Measurements from ENCODE around the gene NPSR1.

Gene NPSR1

DNA sequence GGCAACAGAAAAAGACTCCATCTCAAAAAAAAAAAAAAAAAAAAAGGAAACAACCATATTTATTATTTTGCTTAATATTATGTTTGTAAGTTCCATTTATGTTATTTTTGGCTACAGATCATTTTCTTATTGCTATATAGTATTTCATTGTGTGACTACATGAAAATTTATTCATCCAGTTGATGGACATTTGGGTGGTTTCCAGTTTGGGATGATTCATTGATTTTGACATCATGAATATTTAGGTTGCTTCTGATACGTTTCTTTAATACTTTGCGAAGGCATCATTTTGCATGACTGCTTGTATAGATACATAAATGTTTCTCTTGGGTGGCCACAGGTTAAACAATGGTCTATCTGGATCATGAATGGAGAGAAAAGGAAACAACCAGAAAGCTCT, 2.0 kb upstream of the NPSR1 start:
- H2AFZ ChIP-seq = no peak overlapping the region
- TF ChIP-seq, protein P1, sequence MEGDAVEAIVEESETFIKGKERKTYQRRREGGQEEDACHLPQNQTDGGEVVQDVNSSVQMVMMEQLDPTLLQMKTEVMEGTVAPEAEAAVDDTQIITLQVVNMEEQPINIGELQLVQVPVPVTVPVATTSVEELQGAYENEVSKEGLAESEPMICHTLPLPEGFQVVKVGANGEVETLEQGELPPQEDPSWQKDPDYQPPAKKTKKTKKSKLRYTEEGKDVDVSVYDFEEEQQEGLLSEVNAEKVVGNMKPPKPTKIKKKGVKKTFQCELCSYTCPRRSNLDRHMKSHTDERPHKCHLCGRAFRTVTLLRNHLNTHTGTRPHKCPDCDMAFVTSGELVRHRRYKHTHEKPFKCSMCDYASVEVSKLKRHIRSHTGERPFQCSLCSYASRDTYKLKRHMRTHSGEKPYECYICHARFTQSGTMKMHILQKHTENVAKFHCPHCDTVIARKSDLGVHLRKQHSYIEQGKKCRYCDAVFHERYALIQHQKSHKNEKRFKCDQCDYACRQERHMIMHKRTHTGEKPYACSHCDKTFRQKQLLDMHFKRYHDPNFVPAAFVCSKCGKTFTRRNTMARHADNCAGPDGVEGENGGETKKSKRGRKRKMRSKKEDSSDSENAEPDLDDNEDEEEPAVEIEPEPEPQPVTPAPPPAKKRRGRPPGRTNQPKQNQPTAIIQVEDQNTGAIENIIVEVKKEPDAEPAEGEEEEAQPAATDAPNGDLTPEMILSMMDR (IDR thresholded peaks at IDR 0.05) = no peak
- no peaks in the 10 kb centered on the region for H3K4me1 ChIP-seq
- H3K4me3 ChIP-seq (ENCODE audit: low read depth, low read length) = no peak overlapping the region
- no peak overlapping the region for H3K27ac ChIP-seq
- H3K9me3 ChIP-seq (ENCODE audit: control insufficient read depth, low read length) = no peaks in the 10 kb centered on the region
- no peaks in the 10 kb centered on the region for H3K79me2 ChIP-seq
- no peaks in the 10 kb centered on the region for H3K36me3 ChIP-seq (ENCODE audit: control insufficient read depth, insufficient read depth, low read length)
- H3K4me2 ChIP-seq (ENCODE audit: low read length) = no peak overlapping the region
- no peak overlapping the region for H3K9ac ChIP-seq
- H3K27me3 ChIP-seq (ENCODE audit: control insufficient read depth, insufficient read depth, low read length) = no peaks in the 10 kb centered on the region

DNA sequence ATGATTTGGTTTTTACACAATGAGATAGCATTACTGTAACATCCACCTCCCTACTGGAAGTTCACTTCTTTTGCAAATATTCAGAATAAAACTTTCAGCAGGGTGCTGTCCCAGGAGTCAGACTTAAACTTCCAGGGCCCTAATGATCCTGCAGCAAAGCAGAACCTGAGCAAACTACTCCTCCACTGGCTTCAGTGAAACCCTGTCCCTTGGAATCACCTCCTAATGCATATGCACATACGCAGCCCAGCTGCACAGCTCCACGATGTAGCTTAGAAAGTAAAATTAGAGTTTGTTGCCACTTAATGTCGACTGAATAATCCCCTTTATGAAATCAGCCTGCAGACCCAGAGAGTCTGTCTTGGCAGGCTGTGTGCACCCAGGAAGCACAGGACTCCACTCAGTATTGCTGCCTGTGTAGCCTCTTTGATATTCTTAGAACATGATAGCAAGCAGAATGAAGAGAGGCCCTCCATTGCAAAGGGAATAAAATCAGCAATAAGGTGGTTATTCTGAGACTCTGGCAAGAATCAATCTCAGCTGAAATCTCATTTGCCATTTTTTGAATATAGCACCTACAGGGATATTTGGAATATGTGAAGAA, 1.6 kb downstream of the NPSR1 start:
- H2AFZ ChIP-seq = no peak overlapping the region
- no peaks in the 10 kb centered on the region for H3K4me1 ChIP-seq
- no peaks in the 10 kb centered on the region for H3K27me3 ChIP-seq (ENCODE audit: control insufficient read depth, insufficient read depth, low read length)
- H3K36me3 ChIP-seq (ENCODE audit: control insufficient read depth, insufficient read depth, low read length) = no peaks in the 10 kb centered on the region
- H3K79me2 ChIP-seq = no peaks in the 10 kb centered on the region
- H3K4me2 ChIP-seq (ENCODE audit: low read length) = no peak overlapping the region
- H3K4me3 ChIP-seq (ENCODE audit: low read depth, low read length) = no peak overlapping the region
- no peak overlapping the region for H3K9ac ChIP-seq
- H3K9me3 ChIP-seq (ENCODE audit: control insufficient read depth, low read length) = no peaks in the 10 kb centered on the region
- TF ChIP-seq, protein P1 (IDR thresholded peaks at IDR 0.05) = no peak
- no peak overlapping the region for H3K27ac ChIP-seq

DNA sequence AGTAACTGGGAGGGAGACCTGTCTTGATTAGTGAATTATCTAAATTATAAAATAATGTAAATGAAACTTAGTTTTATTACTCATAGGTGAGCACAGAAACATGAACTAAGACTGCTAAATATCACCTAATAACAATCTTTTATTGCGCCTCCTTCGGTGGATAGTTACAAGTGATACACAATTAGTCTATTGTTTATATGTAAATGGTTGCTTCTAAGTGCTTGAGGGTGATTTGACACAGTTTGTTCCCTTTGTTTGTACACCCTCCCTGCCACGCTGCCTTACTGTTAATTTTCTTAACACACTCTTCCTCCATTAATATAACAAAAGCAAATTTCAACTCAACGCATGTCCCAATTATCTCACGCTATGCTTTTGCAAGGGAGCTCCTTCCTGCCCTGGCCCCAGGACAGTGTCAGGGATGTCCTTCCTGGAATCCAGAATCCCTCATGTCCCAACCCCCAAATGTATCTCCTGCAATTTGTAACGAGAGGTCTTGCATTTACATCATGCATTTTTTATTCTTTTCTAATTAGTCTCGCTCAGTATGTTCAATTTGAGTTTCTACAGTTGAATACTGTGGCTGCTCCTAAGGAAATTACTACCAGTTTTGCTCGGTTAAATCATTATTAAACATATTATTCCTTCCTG, 4.2 kb downstream of the NPSR1 start:
- H3K27ac ChIP-seq = no peak overlapping the region

DNA sequence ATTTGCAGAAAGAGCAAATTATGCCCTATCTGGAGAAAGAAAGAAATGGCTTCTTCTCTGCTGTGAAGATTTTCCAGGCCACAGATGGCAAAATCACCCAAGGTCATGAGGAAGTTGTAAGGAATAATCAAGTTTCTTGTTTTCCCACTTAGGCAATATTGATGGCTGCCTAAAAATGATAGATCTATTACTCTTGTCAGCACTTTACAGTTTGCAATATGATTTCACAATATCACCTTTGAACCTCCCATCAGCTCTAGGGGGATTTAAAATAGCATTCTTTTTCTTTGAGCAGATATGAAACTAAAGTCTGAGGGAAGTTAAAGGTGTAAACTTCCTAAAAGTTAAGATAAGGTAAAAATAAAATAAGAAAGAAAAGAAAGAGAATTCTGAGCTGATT, 6.7 kb downstream of the NPSR1 start:
- no peak overlapping the region for H3K27ac ChIP-seq
- no peak overlapping the region for H3K4me3 ChIP-seq (ENCODE audit: low read depth, low read length)
- H2AFZ ChIP-seq = no peak overlapping the region
- no peaks in the 10 kb centered on the region for H3K79me2 ChIP-seq
- no peak overlapping the region for H3K4me2 ChIP-seq (ENCODE audit: low read length)
- no peaks in the 10 kb centered on the region for H3K4me1 ChIP-seq
- no peaks in the 10 kb centered on the region for H3K27me3 ChIP-seq (ENCODE audit: control insufficient read depth, insufficient read depth, low read length)
- H3K9me3 ChIP-seq (ENCODE audit: control insufficient read depth, low read length) = no peaks in the 10 kb centered on the region
- TF ChIP-seq, protein P1 (IDR thresholded peaks at IDR 0.05) = no peak
- H3K36me3 ChIP-seq (ENCODE audit: control insufficient read depth, insufficient read depth, low read length) = no peaks in the 10 kb centered on the region
- no peak overlapping the region for H3K9ac ChIP-seq

More for the DNA sequence above, 4.2 kb downstream of the NPSR1 start:
- no peaks in the 10 kb centered on the region for H3K36me3 ChIP-seq (ENCODE audit: control insufficient read depth, insufficient read depth, low read length)
- H3K9ac ChIP-seq = no peak overlapping the region
- H3K79me2 ChIP-seq = no peaks in the 10 kb centered on the region
- TF ChIP-seq, protein P1 (IDR thresholded peaks at IDR 0.05) = no peak
- H3K9me3 ChIP-seq (ENCODE audit: control insufficient read depth, low read length) = no peaks in the 10 kb centered on the region
- H3K4me1 ChIP-seq = no peaks in the 10 kb centered on the region
- no peak overlapping the region for H3K4me2 ChIP-seq (ENCODE audit: low read length)
- no peak overlapping the region for H3K4me3 ChIP-seq (ENCODE audit: low read depth, low read length)
- H2AFZ ChIP-seq = no peak overlapping the region
- no peaks in the 10 kb centered on the region for H3K27me3 ChIP-seq (ENCODE audit: control insufficient read depth, insufficient read depth, low read length)

DNA sequence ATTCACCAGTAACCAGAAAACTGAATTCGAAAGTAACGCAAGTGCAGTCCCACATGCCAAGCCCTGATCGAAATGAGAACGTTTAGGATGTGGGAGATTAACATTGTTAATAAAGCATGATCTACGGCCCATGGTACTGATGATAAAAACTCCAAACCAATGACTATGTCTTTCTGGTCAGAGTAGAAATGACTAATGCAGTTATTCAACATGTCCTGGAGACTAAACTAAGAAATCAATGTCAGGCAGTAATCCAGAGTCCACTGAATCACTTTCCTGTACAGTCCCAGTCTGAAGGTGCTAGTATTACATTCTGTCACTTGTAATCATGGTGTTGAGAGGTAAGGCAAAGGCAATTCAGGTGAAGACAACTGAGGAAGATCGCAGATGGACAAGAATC, 14.4 kb downstream of the NPSR1 start:
- TF ChIP-seq, protein P1 (IDR thresholded peaks at IDR 0.05) = no peak
- no peaks in the 10 kb centered on the region for H3K9me3 ChIP-seq (ENCODE audit: control insufficient read depth, low read length)
- no peaks in the 10 kb centered on the region for H3K36me3 ChIP-seq (ENCODE audit: control insufficient read depth, insufficient read depth, low read length)
- no peak overlapping the region for H3K4me2 ChIP-seq (ENCODE audit: low read length)
- H2AFZ ChIP-seq = no peak overlapping the region
- H3K4me1 ChIP-seq = no peaks in the 10 kb centered on the region
- no peak overlapping the region for H3K4me3 ChIP-seq (ENCODE audit: low read depth, low read length)
- H3K27me3 ChIP-seq (ENCODE audit: control insufficient read depth, insufficient read depth, low read length) = no peaks in the 10 kb centered on the region
- H3K9ac ChIP-seq = no peak overlapping the region
- no peak overlapping the region for H3K27ac ChIP-seq
- no peaks in the 10 kb centered on the region for H3K79me2 ChIP-seq
